OCI-LY3 (cell line): Measurements from ENCODE around the gene SLAIN2.
"Not testable (repeated sequence)": the region's sequence is repeated elsewhere in the genome, so short reads cannot be mapped to it uniquely, and the experiment has no call there.

ENCODE experiments used
- H2AFZ ChIP-seq: fragments of 200-600, 300-600 bp; shearing (Covaris generic); 2 replicates; pipeline ENCODE4 v1.6.0; 2014; ENCODE audit warnings: antibody characterized with exemption, low read depth, low read length
- H3K27ac ChIP-seq: fragments of 200-600, 300-600 bp; sonication (generic); 2 replicates; pipeline ENCODE4 v1.5.1; 2014; ENCODE audit warnings: mild to moderate bottlenecking, low read length, moderate library complexity, mixed read lengths
- H3K27me3 ChIP-seq: fragments of 200-600, 300-600 bp; sonication (generic); 2 replicates; pipeline ENCODE4 v1.6.1; 2014; ENCODE audit warnings: low read depth, low read length, mixed read lengths
- H3K36me3 ChIP-seq: fragments of 200-600, 300-600 bp; sonication (generic); replicated peaks from 2 replicates; pipeline ENCODE3; 2014; ENCODE audit warnings: low read depth, low read length, mixed read lengths
- H3K4me1 ChIP-seq: fragments of 300-600, 200-600 bp; sonication (generic); 2 replicates; pipeline ENCODE4 v1.6.1; 2014; ENCODE audit warnings: low read length, mixed read lengths
- H3K4me2 ChIP-seq: fragments of 200-600, 300-600 bp; sonication (generic); 2 replicates; pipeline ENCODE4 v1.6.1; 2014; ENCODE audit warnings: low read length, mixed read lengths
- H3K4me3 ChIP-seq: fragments of 300-600, 200-600 bp; sonication (generic); 2 replicates; pipeline ENCODE4 v1.5.1; 2014; ENCODE audit warnings: antibody characterized with exemption, mild to moderate bottlenecking, low read length, moderate library complexity
- H3K79me2 ChIP-seq: fragments of 300-600, 200-600 bp; shearing (Covaris generic); 2 replicates; pipeline ENCODE4 v1.6.1; 2014; ENCODE audit warnings: mild to moderate bottlenecking, low read length, mixed read lengths
- H3K9ac ChIP-seq: fragments of 300-600, 200-600 bp; shearing (Covaris generic); 2 replicates; pipeline ENCODE4 v1.6.0; 2014; ENCODE audit warnings: mild to moderate bottlenecking, low read length, moderate library complexity
- H3K9me3 ChIP-seq: fragments of 200-600, 300-600 bp; shearing (Covaris generic); 2 replicates; pipeline ENCODE4 v1.6.1; 2014; ENCODE audit warnings: low read length, mixed read lengths; ENCODE audit not compliant: insufficient read depth
- H4K20me1 ChIP-seq: fragments of 200-600, 300-600 bp; sonication (generic); 2 replicates; pipeline ENCODE4 v1.6.1; 2016; ENCODE audit warnings: low read length, mixed read lengths; ENCODE audit not compliant: insufficient read depth
- CTCF ChIP-seq: fragments of 200-600, 300-600 bp; sonication (generic); IDR thresholded peaks from 2 replicates; pipeline ENCODE4 v1.5.1; 2014; ENCODE audit warnings: antibody characterized with exemption, low read length, low read depth
- EZH2phosphoT487 ChIP-seq: fragments of 200-600 bp; shearing (Covaris generic); IDR thresholded peaks from 2 replicates; pipeline ENCODE4 v1.6.1; 2018; ENCODE audit warnings: antibody characterized with exemption, mixed run types, low read depth

SLAIN2 gene

GRCh38 chr4:48307528-48307927 is 33.8 kb upstream of the SLAIN2 start:
- H3K27ac ChIP-seq, result no peak overlapping the region

GRCh38 chr4:48308901-48309300 is 32.4 kb upstream of the SLAIN2 start:
- TF ChIP-seq CTCF, result no peak
- TF ChIP-seq EZH2phosphoT487, result no peak
- no peaks in the 10 kb centered on the region for H3K4me1 ChIP-seq
- no peak overlapping the region for H3K4me3 ChIP-seq
- no peaks in the 10 kb centered on the region for H3K36me3 ChIP-seq
- no peak overlapping the region for H3K9ac ChIP-seq
- no peak overlapping the region for H3K4me2 ChIP-seq
- H3K27ac ChIP-seq, result no peak overlapping the region
- no peaks in the 10 kb centered on the region for H3K27me3 ChIP-seq
- H2AFZ ChIP-seq, result no peak overlapping the region
- H4K20me1 ChIP-seq, result no peaks in the 10 kb centered on the region
- H3K79me2 ChIP-seq, result no peaks in the 10 kb centered on the region
- no peaks in the 10 kb centered on the region for H3K9me3 ChIP-seq

More at GRCh38 chr4:48307528-48307927, 33.8 kb upstream of the SLAIN2 start:
- Histone ChIP-seq H4K20me1 (no peaks in the 10 kb centered on the region), H3K36me3 (no peaks in the 10 kb centered on the region), H3K27me3 (no peaks in the 10 kb centered on the region), H3K9me3 (no peaks in the 10 kb centered on the region), H2AFZ (no peak overlapping the region), H3K79me2 (no peaks in the 10 kb centered on the region), H3K9ac (no peak overlapping the region), H3K4me3 (no peak overlapping the region), H3K4me2 (no peak overlapping the region), H3K4me1 (no peaks in the 10 kb centered on the region)
- TF ChIP-seq CTCF (no peak), EZH2phosphoT487 (no peak)

GRCh38 chr4:48311896-48312295 is 29.4 kb upstream of the SLAIN2 start:
- TF ChIP-seq EZH2phosphoT487 (no peak), CTCF (no peak)
- H3K27ac ChIP-seq, result no peak overlapping the region
- H2AFZ ChIP-seq, result no peak overlapping the region
- H3K9ac ChIP-seq, result no peak overlapping the region
- no peaks in the 10 kb centered on the region for H3K27me3 ChIP-seq
- H3K4me2 ChIP-seq, result no peak overlapping the region
- H3K9me3 ChIP-seq, result no peaks in the 10 kb centered on the region
- H4K20me1 ChIP-seq, result no peaks in the 10 kb centered on the region
- no peaks in the 10 kb centered on the region for H3K4me1 ChIP-seq
- H3K36me3 ChIP-seq, result no peaks in the 10 kb centered on the region
- H3K79me2 ChIP-seq, result no peaks in the 10 kb centered on the region
- no peak overlapping the region for H3K4me3 ChIP-seq

- H3K4me1 ChIP-seq, H3K9me3 ChIP-seq, H3K27ac ChIP-seq, H4K20me1 ChIP-seq, H3K27me3 ChIP-seq, H2AFZ ChIP-seq, H3K4me3 ChIP-seq, H3K9ac ChIP-seq, H3K4me2 ChIP-seq, H3K36me3 ChIP-seq, H3K79me2 ChIP-seq: not testable (repeated sequence)
Observed at GRCh38 chr4:48314746-48315145, 26.6 kb upstream of the SLAIN2 start.
